HG03066 (cell line): Measurements from ENCODE around the gene FOXP1.

Experiments
- ATAC-seq: cut with Tn5 transposase; IDR thresholded peaks from one replicate; pipeline ENCODE4 v1.9.1; 2021; ENCODE audit warnings: low read depth; ENCODE audit not compliant: unreplicated experiment

FOXP1 gene

DNA sequence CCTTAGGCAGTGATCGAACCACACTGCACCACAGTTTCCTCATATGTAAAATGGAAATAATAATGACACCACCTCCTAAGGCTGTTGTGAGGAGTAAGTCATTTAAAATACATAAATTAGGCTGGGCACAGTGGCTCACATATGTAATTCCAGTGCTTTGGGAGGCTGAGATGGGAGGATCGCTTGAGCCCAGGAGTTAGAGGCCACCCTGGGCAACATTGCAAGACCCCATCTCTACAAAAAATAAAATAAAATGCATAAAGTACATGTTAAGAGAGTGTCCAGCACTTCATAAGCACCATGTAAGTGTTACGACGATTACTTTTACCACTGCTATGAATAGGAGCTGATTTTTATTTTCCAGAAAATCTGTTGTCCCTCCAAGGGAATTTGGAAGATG is 440.0 kb downstream of the FOXP1 start:
- no peak for ATAC-seq

DNA sequence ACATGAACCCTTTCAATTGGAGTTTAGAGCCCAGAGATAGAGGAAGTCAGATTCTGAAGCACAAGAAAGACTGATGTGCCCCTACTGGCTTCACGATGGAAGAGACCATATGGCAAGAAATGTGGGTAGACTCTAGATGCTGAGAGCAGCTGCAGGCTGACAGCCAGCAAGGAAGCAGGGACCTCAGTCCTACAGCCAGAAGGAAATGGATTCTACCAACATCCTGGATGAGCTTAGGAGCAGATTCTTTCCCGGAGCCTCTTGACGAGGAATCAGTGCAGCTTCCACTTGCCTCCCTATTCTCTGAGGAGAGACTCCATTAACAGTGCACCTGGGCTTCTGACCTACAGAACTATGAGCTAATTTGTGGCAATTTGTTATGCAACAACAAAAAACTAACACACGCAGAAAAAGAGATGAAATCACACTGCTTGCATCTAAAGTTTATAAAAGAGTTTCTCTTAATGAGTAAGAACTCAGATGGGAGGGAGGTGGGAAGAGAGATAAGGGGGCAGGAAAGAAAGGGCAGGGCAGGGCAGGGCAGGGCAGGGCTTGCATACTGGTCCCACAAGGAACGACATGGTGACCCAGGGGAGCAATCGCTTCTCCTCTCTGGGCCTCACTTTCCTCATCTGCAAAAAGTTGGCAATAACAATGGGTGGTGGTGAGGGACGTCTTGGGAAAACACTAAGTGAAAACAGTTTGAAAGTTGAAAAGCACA is 440.9 kb downstream of the FOXP1 start:
- ATAC-seq = no peak

DNA sequence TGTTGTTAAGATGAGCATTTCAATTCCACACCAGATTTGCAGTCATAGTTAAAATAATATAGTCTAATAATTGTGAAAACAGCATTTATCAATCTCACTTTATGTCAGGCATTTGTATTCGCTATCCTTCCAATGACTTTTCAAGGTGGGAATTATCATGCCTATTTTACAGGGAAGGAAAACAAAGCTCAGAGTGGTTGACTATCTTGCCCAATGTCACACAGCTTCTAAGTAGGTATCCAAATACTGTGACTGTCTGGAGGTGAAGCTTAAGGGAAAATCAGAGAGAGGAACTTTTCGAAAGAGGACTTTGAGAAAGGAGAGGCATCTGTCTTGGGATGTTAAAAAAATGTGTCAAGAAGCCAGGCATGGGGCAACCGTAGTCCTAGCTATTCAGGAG is 443.1 kb downstream of the FOXP1 start:
- ATAC-seq = no peak

DNA sequence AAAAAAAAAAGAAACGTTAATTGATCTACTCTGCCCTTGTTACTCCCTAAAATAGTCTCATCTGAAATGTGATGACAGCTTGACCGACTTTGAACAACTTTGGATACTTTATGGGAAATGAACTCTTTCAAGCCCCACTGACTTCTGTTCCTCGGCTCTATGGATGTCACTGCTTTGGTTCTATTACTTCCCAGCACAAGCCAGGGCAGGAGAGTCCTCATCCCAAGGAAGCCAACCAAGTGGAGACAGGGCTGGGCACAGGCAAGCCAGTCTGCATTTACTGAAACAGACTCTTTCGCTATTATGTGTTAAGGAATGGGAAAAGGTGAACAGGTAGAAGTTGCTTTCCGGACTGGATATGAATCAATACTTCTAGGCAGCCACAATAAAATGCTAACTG is 444.0 kb downstream of the FOXP1 start:
- no peak for ATAC-seq

DNA sequence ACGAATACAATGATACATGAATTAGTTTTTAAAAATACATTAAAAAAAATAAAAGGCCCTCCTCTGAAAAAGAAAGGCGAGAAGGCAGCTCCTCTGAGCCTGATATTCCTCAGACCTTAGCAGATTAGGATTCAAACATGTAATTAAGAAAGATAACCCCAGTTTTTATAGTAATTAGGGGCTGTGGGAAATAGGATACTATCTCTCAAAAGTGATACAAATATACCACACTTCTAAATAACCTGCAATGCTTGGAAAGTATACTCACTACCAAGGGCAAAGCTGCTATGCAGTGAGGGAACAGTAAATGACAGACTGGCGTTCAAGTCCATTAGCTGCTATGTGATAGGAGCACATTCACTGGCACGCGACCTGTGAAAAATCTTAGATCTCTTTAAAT is 445.1 kb downstream of the FOXP1 start:
- no peak for ATAC-seq

DNA sequence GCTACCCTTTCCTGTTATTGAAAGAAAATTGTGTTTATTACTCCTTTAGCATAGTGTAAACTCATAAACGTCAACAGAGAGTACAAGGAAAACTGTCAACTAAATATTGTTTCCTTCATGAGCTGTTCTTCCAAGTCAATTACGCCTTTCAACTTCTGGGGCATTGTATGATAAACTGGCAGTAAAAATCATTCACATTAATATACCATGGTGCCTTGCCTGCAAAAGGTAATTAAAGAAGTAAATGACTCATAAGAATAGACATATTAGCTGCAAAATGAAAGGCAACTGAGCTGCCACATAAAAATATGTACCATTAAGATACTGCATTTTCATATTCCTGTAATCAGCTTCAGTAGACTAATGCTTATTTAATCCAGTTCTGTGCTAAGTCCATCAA is 447.3 kb downstream of the FOXP1 start:
- no peak for ATAC-seq

DNA sequence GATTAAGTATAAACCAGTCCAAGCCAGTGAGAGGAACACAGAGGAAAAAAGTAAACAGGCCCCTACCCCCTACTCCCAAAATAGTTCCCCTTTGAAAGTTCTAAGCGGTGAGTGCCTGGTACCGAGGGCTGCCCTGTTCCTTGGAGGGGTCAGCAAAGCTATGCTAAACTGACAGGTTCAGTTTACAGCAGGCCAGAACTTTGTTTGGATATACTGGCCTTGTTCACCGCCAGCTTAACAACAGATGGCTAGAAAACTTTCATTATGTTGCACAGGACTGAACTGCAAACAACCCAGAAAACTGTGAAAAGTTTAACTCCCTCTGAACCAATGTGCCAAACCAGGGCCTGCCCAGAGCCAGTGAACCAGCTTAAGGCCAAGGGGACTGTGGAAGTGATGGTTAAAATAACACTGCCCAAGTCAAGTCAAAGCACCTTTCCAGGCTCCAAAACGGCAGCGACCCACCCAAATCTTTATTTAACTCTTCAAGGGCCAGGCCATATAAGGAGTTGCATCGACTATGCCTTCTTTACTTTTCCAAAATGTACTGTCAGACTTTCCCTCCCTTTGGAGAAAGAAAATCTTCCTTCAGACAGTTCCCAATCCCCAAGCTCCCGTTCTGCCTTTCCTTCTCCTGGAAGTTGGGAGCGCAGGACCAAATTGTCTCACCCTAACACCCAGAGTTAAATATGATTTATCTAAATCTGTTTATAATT is 448.0 kb downstream of the FOXP1 start:
- no peak for ATAC-seq

DNA sequence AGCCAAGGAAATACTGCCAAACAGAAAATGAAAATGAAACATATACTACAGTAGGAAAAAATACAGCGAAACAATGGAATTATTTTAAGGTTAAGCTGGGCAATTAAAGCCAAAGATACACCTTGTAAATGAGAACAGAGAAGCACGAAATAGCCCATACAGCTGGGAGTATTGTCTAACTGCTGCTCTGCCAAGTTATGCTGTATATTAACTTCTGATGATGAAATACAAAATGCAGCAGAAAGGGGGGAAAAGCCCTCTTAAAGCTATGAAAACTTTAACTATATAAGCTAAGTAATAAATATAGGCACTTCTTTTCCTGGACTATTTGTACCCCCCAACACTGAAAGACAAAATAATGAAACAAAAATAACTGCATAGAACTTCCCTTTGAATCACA is 449.0 kb downstream of the FOXP1 start:
- no peak for ATAC-seq

DNA sequence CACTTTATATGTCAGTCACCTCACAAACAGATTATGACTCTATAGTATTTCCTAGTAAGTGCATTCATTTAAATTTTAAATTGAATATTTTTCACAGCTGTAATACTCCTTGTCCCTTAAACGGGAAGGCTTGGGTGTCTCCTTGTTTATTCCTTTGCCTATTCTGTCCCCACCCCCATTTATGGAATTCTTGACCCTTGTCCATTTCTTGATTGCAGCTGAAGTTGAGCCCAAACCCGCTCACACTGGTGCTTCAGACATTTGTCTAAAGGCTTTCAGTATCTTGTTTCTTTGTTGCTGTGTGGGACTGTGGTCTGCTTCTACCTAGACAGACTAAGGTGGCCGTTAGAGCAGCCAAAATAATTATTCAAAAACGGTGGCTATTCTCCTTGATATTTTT is 449.7 kb downstream of the FOXP1 start:
- no peak for ATAC-seq

DNA sequence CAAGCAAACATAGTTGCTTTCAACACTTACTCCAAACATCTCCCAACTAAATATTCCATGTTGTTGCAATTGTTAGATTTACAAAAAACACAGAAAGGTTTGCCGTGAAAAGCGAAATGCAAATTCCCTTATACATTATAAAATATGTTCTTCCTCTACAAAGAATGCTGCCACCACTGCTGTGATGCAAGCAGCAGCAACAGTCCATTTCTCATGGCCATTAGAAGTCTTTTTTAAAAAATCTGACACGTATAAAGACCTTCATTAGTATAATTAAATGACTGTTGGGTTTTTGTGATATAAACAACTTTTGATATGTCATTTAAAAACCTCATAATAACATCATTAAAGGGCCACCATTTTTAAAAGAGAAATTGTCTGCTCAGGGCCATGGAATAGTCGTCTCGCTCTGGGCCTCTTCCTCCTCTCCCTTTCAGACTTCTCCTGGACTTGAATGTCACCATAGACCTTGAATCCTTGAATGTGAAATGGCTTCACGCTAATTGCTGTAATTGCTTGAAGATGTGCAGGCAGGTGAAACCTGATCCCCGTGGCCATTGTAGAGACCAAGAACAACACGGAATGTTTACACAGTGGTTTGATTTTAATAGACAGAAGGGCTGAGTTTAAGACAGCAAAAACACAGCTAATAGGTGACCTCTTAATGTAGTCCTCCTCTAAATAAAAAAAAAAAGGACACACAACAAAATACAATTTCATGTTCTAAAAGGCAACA is 450.4 kb downstream of the FOXP1 start:
- no peak for ATAC-seq

DNA sequence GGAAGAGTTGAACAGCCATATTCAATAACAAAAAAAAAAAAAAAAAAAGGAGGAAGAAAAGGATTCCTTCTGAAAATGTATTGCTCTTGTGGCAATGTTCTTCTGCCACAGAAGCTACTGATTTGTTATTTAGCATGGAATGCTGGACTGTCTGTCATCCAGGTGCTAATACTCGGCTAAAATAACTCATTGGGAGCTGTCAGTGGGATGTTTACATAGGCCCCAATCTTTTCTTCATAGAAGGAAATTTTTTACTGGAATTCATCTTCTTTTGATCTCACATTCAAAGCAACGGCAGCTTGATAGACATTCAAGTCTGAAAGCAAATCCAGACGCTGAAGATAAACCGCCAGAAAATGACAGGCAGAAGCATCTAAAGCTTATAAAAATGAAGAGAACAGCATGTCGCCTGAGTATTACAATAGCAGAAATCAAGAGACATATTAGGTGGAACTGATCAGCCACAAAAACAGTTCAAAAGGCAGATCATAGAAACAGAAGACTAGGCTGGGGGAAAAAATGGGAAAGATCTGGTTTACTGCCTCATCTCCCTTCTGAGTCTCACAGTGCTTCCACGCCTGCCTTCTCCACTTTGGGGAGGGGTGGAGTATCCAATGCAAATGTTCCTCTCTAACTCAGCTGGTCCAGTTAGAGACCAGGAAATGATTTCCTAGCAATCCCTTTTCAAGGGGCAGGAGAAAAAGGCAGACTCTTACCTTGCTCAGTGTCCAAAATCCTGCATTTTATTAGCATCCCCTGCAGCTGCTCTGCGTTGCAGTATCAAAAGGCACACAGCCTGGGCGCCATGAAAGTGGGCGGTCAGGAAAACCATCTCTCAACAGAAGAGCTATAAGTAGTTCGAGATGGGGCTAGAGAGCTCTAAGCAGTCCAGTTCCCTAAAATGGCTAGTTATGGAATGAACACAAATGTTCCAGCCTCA is 451.9 kb downstream of the FOXP1 start:
- ATAC-seq = no peak

DNA sequence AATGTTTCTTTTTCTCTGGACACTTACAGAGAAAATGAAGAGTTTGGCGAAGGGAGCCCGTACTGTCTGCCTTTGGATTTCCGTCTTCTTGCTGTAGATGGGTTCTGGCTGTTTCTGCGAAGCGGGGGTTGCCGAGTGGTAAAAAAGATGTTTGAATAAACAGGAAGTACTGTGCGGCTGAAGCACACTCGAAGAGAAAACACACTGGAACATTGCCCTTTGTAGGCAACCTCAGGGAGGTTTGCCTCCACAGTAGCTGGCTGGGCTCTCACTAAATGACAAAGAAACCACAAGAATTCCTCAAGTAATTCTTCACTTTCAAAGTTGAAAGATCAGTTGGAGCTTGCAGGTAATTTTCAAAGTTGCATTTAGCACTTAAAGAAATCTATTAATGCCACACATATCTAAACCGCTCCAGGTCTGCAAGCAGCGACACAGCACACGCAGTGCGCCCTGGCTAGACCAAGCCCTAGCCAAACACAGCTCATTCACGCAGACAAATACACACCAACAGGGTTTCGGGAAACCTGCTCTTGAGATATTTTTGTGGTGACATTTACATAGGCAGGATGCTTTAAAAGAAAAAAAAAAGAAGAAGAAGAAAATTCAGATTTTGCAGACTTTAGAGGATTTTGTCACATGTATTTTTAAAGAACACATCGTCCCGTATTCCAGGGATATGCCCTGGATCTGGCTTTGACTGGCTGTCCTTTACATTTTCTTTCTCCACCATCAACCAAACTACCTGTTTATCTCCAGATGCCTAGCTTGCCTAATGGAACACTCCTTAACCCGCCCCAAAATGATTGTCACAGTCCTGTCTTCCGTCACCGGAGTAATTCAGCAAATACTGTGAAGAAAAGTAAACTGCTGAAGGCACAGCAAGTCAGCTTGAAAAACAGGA is 452.8 kb downstream of the FOXP1 start:
- peak; percentile 60 for ATAC-seq

DNA sequence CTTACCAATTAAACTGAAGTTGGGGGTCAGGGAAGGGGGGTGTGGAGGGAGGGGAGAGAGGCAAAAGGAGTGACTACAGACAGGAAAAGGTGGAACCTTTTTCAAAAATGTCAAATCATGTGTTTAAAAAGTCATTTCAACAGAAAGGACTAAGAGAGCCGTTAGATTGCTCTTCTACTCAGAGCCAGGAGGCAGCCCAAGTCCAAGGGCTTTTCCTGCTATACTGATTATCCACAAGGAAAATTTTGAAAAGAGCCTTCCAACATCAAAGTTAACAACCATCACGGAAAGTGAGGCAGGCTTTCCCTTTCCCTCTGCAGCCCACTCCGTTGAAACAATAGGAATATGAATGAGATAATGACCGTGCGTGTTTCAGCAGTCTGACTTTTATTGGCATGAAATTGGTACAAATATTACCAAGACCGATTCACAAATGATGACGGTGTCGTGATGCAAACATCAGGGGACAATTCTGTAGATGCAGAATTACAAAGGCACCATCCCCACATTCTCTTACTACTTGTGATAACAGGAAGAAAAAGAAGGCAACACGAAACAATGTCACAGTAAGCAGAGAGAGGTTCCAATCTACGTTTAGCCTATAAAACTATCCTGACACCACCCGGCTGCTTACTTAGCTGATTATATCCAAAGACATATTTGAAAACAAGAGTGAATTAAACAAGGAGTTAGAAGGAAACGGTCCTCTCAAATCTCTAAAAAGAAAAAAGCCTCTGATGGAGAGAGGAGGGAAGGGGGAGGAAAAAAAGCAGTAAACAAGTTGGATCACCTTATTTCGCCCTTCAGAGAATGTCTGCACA is 453.7 kb downstream of the FOXP1 start:
- ATAC-seq = peak; percentile 14

DNA sequence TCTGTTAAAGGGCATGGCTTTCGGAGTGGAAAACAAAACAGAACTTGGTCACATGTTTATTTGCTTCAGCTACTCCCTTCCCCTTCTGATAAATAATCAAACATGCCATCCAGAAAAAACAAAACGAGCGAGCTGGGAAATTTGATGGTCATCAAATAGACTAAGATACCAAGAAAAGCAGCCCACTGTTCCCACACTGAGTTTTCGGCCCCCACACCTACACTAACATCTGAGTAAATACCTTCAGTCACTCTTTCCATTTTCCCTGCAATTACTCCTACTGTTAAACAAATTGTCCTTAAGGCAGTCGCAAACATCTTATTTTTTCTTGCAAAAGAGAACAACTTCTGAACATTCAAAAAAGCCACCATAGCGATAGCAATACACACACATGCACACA is 454.6 kb downstream of the FOXP1 start:
- ATAC-seq = no peak

DNA sequence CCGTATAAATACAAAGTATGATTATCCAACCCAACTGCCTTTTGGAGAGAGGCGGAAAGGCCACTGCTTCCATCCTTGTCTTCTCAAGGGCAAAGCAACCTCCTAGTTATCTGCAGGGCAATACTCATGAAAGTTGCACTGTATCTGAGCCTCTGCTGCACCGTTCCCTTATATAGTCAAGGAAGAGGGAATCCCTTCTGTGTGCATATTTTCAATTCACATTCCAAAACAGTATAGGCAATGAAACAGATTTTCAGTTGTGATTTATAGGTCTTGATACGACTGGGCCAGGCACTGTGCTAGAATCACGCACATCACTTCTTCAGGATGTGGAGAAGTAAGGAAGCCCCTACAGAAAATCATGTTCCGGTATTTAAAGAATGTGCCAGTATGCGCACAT is 455.7 kb downstream of the FOXP1 start:
- ATAC-seq = no peak

DNA sequence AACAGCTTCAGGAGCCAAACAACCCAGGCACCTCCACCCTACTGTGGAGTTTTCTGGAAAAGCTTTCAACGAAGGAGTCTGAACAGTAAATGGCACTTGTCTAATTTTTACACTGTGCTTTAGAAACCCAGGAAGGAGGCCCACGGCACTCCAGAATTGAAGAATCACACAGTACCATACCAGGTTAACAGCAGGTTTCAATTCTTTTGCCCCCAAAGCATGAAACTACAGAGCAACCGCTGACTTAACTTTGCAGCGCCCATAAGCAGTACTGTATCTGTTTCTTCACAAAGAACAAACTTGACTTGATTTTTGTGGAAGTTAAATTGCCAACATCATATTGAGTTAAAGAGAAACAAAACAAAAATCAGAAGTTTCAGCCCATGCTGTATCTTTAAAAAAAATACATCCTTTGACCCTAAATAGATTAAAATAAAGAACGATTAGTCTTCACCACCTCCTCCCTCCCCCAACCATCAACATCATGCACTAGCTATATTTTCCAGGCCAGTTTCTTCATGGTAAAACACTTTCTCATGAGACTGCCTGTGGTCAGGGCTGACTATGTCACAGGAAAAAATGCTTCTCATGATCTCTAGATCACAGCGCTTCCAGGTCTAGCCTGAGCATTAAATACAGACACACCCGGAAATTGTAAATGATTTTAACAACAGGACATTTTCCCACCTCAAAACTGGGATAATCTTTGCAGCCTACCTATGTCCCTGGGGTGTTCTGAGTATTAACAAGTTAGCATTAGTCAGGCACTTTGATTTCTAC is 456.3 kb downstream of the FOXP1 start:
- no peak for ATAC-seq

DNA sequence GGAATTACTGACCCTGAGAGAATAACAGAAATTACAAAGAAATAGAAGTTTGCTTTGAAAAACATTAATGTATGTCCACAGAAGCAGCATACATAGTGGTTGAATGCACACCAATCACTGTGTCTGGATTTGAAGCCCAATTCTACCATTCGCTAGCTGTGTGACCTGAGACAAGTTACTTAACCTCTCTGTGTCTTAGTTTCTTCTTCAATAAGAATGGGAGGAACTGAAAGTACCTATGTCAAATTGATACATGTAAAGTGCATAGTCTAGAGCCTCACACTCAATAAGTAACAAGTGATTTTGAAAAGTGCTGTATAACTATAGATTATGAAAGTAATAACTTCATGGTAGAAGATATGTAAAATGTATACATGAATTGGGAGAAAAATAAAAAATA is 457.8 kb downstream of the FOXP1 start:
- ATAC-seq = no peak

DNA sequence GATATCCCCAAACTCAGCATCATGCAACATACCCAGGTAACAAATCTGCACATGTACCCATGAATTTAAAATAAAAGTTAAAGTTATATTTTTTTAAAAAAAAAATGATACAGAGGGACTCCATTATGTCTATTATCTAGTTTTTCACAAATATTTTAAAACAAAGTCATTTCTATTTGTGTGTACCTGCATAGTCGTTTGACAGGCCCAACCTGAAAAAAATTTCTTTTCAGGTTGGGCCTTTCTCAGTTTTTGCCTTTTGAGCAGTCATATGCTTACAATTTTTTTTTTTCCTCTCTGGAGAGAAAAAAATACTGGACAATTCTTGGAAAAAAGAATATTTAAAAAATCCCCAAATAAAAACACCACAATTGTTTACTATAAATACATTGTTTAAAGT is 459.5 kb downstream of the FOXP1 start:
- ATAC-seq = no peak
